HepG2 (cell line): ENCODE results near the gene RASSF4. TPM values are rescaled to one million over a fixed set of nuclear protein-coding genes. Genes with fewer than 3 reads are reported as not detected.

ENCODE experiments used
- CREM ChIP-seq, 2 experiments: sonication (generic) in 1 of 2; formaldehyde crosslinking in 1 of 2; IDR thresholded peaks; 2 replicates each; pipeline versions ENCODE4 v1.4.0 to v1.6.1; 2016 to 2020; ENCODE audit warnings: antibody characterized with exemption in 1 of 2, mild to moderate bottlenecking in 1 of 2, missing genetic modification reagents in 1 of 2
- GATA4 ChIP-seq: sonication (generic); IDR thresholded peaks from 2 replicates; pipeline ENCODE4 v1.6.1; 2016; ENCODE audit warnings: antibody characterized with exemption, low read depth, borderline replicate concordance
- HIVEP1 ChIP-seq: sonication (generic); formaldehyde crosslinking; IDR thresholded peaks from 2 replicates; pipeline ENCODE4 v1.4.0; 2020; ENCODE audit warnings: mild to moderate bottlenecking, missing genetic modification reagents
- MTA3 ChIP-seq: sonication (generic); formaldehyde crosslinking; IDR thresholded peaks from 2 replicates; pipeline ENCODE4 v1.4.0; 2020; ENCODE audit warnings: missing genetic modification reagents
- MZF1 ChIP-seq: sonication (generic); formaldehyde crosslinking; IDR thresholded peaks from 2 replicates; pipeline ENCODE4 v1.8.1; 2023; ENCODE audit warnings: mild to moderate bottlenecking, missing genetic modification reagents, borderline replicate concordance
- NR2F1 ChIP-seq, 2 experiments: fragments of 450-650 bp in 1 of 2; formaldehyde crosslinking in 1 of 2; IDR thresholded peaks; 2 replicates each; pipeline versions ENCODE4 v1.5.0 to v1.6.1; 2016 to 2020; ENCODE audit warnings: mild to moderate bottlenecking in 1 of 2, missing compliant biosample characterization in 1 of 2, missing genetic modification reagents in 1 of 2, moderate library complexity in 1 of 2
- SOX6 ChIP-seq, 2 experiments: fragments of 450-650 bp in 1 of 2; sonication (generic) in 1 of 2; formaldehyde crosslinking in 1 of 2; IDR thresholded peaks; 2 replicates each; pipeline versions ENCODE4 v1.4.0 to v1.6.1; 2017 to 2020; ENCODE audit warnings: antibody characterized with exemption in 1 of 2, mild to moderate bottlenecking in 1 of 2, missing genetic modification reagents in 1 of 2
- TOPORS ChIP-seq: sonication (generic); formaldehyde crosslinking; IDR thresholded peaks from 2 replicates; pipeline ENCODE4 v1.8.0; 2023; ENCODE audit warnings: mild to moderate bottlenecking, missing genetic modification reagents
- U2AF2 ChIP-seq: fragments of 200-400 bp; formaldehyde crosslinking; IDR thresholded peaks from 2 replicates; pipeline ENCODE4 v1.6.1; 2017; ENCODE audit warnings: low read depth, mild to moderate bottlenecking, low read length
- ZNF20 ChIP-seq: sonication (generic); formaldehyde crosslinking; IDR thresholded peaks from 2 replicates; pipeline ENCODE4 v1.4.0; 2020; ENCODE audit warnings: mild to moderate bottlenecking, moderate library complexity, missing genetic modification reagents
- ZNF530 ChIP-seq: sonication (generic); formaldehyde crosslinking; IDR thresholded peaks from 2 replicates; pipeline ENCODE4 v1.5.0; 2020; ENCODE audit warnings: low read depth, mild to moderate bottlenecking, missing genetic modification reagents
- ZSCAN25 ChIP-seq: sonication (generic); formaldehyde crosslinking; IDR thresholded peaks from 2 replicates; pipeline ENCODE4 v1.8.0; 2022; ENCODE audit warnings: mild to moderate bottlenecking, missing genetic modification reagents
- polyA plus RNA-seq, 8 experiments: library from polyadenylated mRNA; depleted of rRNA in 3 of 8; stranded (reverse) in 7 of 8; unstranded in 1 of 8; fragments of >200 nt; fragmentation: Illumina TruSeq in 4 of 8; extraction: Trizol in 4 of 8; gene quantifications; 2 replicates each; pipeline versions ENCODE4 v1.2.1 to v1.2.3, GENCODE V29; 2011 to 2016; ENCODE audit warnings: low read depth in 4 of 8, missing spikeins in 1 of 8, mixed read lengths in 1 of 8; ENCODE audit not compliant: insufficient read depth in 1 of 8
- total RNA-seq, 5 experiments: library from RNA; depleted of rRNA; stranded (reverse); fragments of >200 nt; fragmentation: Illumina TruSeq; extraction: Trizol; gene quantifications; 2 replicates each; pipeline ENCODE4 v1.2.3, GENCODE V29; 2016; ENCODE audit warnings: low read depth in 1 of 5
- TF ChIP-seq, protein P1 (sequence below), 2 experiments: sonication (generic) in 1 of 2; formaldehyde crosslinking in 1 of 2; IDR thresholded peaks; 2 replicates each; pipeline versions ENCODE4 v1.6.1 to v1.9.0; 2014 to 2022; ENCODE audit warnings: antibody characterized with exemption in 1 of 2, borderline replicate concordance in 1 of 2, inconsistent platforms in 1 of 2, low read depth in 1 of 2, missing genetic modification reagents in 1 of 2
- TF ChIP-seq, protein P2 (sequence below): sonication (generic); formaldehyde crosslinking; IDR thresholded peaks from 2 replicates; pipeline ENCODE4 v1.4.0; 2020; ENCODE audit warnings: missing genetic modification reagents
- TF ChIP-seq, protein P3 (sequence below): sonication (generic); formaldehyde crosslinking; IDR thresholded peaks from 2 replicates; pipeline ENCODE4 v1.4.0; 2020; ENCODE audit warnings: missing genetic modification reagents

The RASSF4 gene
- total and polyA plus RNA-seq, 2 of the 13 experiments (the other 11 are each of a cell fraction or from before 2014, with no cell fraction given) = 34.0 to 51.7 TPM

DNA sequence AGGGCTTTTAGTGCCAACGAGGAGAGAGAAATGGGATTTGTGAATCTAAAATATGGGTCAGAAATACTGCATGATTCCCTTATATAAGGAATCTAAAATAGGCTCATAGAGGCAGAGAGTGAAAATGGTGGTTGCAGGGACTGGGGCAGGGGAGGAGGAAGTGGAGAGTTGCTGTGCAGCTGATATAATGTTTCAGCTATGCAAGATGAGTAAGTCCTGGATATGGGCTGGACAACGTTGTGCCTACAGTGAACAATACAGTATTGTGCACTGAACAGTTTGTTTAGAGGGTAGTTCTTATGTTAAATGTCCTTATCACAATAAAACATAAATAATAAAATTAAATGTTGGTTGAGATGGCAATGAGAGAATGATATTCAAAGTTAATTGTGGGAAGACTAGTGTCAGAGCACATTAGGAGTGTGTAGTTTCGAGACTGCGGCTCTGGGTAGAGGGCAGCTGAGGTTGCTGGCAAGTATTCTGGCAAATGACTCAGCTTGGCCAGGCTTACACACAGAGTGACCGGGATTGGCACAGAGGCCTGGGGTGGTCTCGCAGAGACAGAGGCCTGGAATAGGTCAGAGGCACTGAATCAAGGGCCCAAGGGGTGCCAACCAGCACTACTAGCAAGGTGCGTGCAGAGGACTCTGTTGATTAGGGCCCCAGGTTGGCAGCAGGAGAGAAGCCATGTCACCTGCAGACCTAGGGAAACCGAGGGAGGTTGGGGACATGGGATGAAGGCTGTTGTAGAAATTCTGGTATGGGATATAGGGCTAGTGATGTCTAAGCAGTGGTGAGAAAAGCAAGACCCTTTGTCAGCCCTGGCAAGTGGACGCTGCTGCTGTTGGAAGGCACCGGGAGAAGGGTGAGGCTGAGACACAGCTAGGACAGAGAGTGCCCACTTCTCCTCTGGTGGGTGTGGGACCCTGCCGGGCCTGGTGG, 21.8 kb downstream of the RASSF4 start (continued):
- TF ChIP-seq HIVEP1 (CRISPR knock-in tag) (no peak), MZF1 (CRISPR knock-in tag) (no peak), CREM (IDR thresholded peaks at IDR 0.05) (no peak; the same call in 1 of the 2 replicates), CREM (CRISPR knock-in tag; IDR thresholded peaks at IDR 0.05) (no peak), TOPORS (no peak), MTA3 (no peak), GATA4 (no peak), U2AF2 (no peak), ZSCAN25 (no peak), SOX6 (IDR thresholded peaks at IDR 0.05) (no peak), SOX6 (CRISPR knock-in tag; IDR thresholded peaks at IDR 0.05) (no peak), ZNF530 (CRISPR knock-in tag) (no peak), ZNF20 (no peak), NR2F1 (CRISPR knock-in tag; IDR thresholded peaks at IDR 0.05) (no peak)
- TF ChIP-seq, protein P1, sequence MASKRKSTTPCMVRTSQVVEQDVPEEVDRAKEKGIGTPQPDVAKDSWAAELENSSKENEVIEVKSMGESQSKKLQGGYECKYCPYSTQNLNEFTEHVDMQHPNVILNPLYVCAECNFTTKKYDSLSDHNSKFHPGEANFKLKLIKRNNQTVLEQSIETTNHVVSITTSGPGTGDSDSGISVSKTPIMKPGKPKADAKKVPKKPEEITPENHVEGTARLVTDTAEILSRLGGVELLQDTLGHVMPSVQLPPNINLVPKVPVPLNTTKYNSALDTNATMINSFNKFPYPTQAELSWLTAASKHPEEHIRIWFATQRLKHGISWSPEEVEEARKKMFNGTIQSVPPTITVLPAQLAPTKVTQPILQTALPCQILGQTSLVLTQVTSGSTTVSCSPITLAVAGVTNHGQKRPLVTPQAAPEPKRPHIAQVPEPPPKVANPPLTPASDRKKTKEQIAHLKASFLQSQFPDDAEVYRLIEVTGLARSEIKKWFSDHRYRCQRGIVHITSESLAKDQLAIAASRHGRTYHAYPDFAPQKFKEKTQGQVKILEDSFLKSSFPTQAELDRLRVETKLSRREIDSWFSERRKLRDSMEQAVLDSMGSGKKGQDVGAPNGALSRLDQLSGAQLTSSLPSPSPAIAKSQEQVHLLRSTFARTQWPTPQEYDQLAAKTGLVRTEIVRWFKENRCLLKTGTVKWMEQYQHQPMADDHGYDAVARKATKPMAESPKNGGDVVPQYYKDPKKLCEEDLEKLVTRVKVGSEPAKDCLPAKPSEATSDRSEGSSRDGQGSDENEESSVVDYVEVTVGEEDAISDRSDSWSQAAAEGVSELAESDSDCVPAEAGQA (IDR thresholded peaks at IDR 0.05; ENCODE audit: low read depth) = no peak
- TF ChIP-seq, protein P1 (CRISPR knock-in tag; IDR thresholded peaks at IDR 0.05; ENCODE audit: borderline replicate concordance) = no peak
- TF ChIP-seq, protein P2, sequence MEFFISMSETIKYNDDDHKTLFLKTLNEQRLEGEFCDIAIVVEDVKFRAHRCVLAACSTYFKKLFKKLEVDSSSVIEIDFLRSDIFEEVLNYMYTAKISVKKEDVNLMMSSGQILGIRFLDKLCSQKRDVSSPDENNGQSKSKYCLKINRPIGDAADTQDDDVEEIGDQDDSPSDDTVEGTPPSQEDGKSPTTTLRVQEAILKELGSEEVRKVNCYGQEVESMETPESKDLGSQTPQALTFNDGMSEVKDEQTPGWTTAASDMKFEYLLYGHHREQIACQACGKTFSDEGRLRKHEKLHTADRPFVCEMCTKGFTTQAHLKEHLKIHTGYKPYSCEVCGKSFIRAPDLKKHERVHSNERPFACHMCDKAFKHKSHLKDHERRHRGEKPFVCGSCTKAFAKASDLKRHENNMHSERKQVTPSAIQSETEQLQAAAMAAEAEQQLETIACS (CRISPR knock-in tag) = no peak
- TF ChIP-seq, protein P3, sequence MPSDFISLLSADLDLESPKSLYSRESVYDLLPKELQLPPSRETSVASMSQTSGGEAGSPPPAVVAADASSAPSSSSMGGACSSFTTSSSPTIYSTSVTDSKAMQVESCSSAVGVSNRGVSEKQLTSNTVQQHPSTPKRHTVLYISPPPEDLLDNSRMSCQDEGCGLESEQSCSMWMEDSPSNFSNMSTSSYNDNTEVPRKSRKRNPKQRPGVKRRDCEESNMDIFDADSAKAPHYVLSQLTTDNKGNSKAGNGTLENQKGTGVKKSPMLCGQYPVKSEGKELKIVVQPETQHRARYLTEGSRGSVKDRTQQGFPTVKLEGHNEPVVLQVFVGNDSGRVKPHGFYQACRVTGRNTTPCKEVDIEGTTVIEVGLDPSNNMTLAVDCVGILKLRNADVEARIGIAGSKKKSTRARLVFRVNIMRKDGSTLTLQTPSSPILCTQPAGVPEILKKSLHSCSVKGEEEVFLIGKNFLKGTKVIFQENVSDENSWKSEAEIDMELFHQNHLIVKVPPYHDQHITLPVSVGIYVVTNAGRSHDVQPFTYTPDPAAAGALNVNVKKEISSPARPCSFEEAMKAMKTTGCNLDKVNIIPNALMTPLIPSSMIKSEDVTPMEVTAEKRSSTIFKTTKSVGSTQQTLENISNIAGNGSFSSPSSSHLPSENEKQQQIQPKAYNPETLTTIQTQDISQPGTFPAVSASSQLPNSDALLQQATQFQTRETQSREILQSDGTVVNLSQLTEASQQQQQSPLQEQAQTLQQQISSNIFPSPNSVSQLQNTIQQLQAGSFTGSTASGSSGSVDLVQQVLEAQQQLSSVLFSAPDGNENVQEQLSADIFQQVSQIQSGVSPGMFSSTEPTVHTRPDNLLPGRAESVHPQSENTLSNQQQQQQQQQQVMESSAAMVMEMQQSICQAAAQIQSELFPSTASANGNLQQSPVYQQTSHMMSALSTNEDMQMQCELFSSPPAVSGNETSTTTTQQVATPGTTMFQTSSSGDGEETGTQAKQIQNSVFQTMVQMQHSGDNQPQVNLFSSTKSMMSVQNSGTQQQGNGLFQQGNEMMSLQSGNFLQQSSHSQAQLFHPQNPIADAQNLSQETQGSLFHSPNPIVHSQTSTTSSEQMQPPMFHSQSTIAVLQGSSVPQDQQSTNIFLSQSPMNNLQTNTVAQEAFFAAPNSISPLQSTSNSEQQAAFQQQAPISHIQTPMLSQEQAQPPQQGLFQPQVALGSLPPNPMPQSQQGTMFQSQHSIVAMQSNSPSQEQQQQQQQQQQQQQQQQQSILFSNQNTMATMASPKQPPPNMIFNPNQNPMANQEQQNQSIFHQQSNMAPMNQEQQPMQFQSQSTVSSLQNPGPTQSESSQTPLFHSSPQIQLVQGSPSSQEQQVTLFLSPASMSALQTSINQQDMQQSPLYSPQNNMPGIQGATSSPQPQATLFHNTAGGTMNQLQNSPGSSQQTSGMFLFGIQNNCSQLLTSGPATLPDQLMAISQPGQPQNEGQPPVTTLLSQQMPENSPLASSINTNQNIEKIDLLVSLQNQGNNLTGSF (CRISPR knock-in tag) = no peak
